Measurements from ENCODE around the gene GALM. TPM values are rescaled to one million over a fixed set of nuclear protein-coding genes. Genes with fewer than 3 reads are reported as not detected.

The GALM gene
- polyA plus RNA-seq, 1 donor, result 76.1 TPM

Other genes starting within 250 kb of the GALM start
- 42.2 TPM for gene HNRNPLL, start 63.2 kb upstream of the GALM start, polyA plus RNA-seq
- 240 TPM for gene SRSF7, start 85.2 kb downstream of the GALM start, polyA plus RNA-seq
- 11.6 TPM for gene GEMIN6, start 112.1 kb downstream of the GALM start, polyA plus RNA-seq
- 15.2 TPM for gene DHX57, start 209.8 kb downstream of the GALM start, polyA plus RNA-seq
- gene MORN2, start 209.9 kb downstream of the GALM start, polyA plus RNA-seq, result 16.6 TPM
- gene ARHGEF33, start 223.8 kb downstream of the GALM start, polyA plus RNA-seq, result 0.87 TPM